Uterus (tissue), 2 donors: Measurements from ENCODE around the gene STX1B.
"Not testable (repeated sequence)": the region's sequence is repeated elsewhere in the genome, so short reads cannot be mapped to it uniquely, and the experiment has no call there.

ENCODE experiments used
- CTCF ChIP-seq, 4 experiments: fragments of 200-600 bp in 2 of 4; fragments of 450-650 bp in 2 of 4; sonication (generic) in 2 of 4; IDR thresholded peaks; one replicate each; pipeline ENCODE4 v1.5.1; 2016 to 2019; ENCODE audit warnings: antibody characterized with exemption in 4 of 4, mild to moderate bottlenecking in 2 of 4, moderate library complexity in 1 of 4
- POLR2A ChIP-seq, 2 donors: fragments of 450-650 bp; IDR thresholded peaks; one replicate each; pipeline ENCODE4 v1.6.1; 2016; ENCODE audit warnings: antibody characterized with exemption in 2 of 2, mild to moderate bottlenecking in 1 of 2, moderate library complexity in 1 of 2

GRCh38 chr16:30939571-30939970 lies 70.9 kb downstream of the STX1B start:
- not testable (repeated sequence) for TF ChIP-seq CTCF, POLR2A (IDR thresholded peaks at IDR 0.05)
